ENCODE data around the gene STARD6. TPM values are rescaled to one million over a fixed set of nuclear protein-coding genes. Genes with fewer than 3 reads are reported as not detected.
"Not testable (repeated sequence)": the region's sequence is repeated elsewhere in the genome, so short reads cannot be mapped to it uniquely, and the experiment has no call there.

The STARD6 gene, protein sequence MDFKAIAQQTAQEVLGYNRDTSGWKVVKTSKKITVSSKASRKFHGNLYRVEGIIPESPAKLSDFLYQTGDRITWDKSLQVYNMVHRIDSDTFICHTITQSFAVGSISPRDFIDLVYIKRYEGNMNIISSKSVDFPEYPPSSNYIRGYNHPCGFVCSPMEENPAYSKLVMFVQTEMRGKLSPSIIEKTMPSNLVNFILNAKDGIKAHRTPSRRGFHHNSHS
- not detected for polyA plus RNA-seq (2013, experiment 1 of 2; ENCODE audit: insufficient read length)
- polyA plus RNA-seq (2013, experiment 2 of 2; ENCODE audit: insufficient read length): not detected

DNA sequence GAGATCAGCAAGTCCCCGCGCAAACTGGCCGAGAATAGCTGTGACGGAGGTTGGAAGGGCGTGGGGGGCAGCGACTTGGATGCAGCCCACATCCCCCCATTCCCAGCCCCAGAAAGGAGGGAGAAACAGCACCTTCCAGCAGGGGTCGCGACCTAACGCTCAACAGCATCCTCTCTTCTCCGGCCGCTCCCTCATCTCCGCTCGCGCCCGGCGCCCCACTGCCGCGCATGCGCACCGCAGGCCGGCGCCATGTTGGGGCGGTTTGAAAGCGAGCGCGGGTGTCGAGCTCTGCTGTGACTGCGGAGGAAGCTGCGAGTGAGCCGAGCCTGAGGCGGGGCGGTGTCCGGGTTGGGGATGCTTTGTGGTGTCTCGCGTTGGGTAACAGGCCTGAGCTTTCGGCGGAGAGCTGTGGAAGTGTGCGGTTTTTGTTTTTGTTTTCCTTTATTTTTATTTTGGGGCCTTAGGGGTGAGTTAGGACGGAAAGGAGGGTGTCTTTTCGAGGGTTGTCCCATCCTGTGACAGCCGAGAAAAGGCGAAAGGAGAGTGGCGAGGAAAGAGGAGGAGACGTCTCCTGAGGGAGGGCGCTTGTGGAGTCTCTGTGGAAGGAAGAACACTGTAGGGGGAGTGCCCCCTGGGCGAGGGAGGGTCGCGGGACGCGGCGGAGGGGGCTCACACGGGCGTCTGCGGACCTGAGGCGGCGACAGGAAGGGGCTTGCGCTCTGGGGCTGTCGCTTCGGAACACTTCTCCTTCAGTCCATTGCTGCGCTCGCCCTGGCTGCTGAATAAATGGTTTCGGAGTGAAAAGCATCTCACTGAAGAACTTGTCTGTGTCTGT, at the start of gene STARD6, which contains the start of gene C18orf54:
Gene STARD6, minus strand, starts transcription at position 199 of the 835 bp plus-strand sequence. CDS start 3,285 bp downstream, outside the sequence.
Gene C18orf54, plus strand, starts transcription at position 247 of the 835 bp plus-strand sequence. CDS start 2,667 bp downstream, outside the sequence.
- DNase-seq: peak; percentile 93

DNA sequence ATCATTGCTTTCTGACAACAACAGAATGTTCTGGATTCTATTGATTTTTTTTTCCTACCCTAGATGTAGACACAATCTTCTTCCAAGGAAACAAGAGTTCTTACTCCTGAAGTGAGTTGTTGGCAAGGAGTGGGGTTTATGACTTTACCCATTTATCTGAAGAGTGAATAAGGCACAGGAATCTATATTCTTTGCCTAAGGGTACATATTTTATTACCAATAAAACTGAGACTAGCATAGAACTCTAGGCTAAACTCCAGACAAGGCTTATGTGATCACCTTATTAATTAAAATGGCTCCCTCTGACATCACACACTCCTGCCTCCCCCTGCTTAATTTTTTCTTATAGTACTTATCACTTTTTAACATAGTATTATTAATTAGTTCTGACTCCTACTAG, 47.6 kb upstream of the STARD6 start:
- DNase-seq: no peak

DNA sequence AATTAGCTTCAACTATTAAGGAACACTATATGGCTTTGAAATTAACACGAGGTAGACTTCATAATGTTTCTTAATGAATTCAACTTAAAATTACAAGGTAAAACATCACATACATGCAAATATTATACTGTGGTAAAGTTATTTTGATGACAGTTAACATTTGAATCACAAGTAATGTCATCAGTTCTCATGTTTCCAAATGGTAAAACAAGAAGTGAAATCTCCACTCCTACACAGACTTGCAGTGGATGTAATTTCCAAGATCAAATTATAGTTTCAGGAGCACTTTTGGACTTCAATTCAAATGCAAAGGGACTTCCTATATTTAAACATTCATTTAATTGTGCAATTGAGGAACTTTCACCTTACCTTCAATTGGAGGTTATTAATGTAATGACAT, 39.1 kb upstream of the STARD6 start:
- DNase-seq: no peak

DNA sequence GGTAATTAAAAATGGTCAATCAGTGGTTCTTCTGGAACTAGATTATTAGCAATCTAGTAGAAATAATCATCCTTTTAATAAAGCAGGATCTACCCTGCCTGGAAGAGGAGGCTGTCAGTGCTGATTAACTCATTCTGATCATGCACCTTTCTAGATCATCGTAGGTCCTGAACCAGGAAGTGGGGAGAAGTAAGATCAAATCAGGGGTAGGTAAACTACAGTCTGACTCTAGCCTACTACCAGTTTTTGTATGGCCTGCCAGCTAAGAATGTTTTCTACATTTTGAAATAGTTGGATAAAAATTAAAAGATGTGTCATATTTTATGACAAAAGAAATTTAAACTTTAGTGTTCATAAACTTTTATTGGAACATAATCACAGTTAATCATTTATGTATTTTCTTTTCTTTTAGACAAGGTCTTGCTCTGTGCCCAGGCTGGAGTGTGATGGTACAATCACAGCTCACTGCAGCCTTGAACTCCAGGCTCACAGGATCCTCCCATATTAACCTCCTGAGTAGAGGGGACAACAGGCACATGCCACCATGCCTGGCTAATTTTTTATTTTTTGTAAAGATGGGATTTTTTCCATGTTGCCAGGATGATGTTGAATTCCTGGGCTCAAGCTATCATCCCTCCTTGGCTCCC, 36.1 kb upstream of the STARD6 start:
- no peak for DNase-seq

DNA sequence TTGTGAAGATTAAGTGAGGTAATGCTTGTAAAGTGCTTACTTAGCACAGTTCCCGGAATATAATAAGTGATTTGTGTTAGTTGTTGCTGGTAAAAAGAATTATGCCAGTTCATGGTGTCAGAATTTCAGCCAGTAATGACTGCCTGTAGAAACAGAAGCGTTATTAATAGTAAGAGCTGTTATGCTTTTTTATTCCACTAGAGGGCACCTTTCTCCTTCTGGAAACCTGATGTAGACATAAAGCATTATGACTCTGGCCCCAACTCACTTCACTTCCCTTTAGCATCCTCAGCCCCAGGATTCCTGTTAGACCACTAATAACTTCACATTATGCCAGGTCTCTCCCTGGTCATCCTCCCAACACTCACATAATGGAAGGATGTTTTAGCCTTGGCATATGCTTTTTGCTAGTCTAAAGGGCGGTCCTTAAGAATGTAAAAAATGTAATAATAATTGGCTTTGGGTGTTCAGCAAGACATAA, 34.9 kb upstream of the STARD6 start:
- DNase-seq: peak; percentile 68

DNA sequence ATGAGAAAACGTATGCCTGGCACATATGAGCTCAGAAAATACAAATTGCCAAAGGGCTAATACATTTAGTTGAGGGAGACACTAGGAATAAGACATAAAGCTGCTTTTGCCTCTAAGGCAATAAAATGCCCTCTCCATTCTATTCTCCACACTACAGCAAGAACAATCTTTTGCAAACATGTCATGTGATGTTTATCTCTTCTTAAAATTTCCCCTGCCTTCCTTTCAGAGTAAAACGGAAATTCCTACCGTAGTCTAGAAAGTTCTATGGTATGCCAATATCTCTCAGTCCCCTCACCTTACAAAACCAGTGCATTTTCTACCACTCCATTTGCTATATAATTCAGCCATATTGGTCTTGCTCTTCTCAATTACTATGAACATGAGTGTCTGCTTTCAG, 33.2 kb upstream of the STARD6 start:
- DNase-seq: no peak

DNA sequence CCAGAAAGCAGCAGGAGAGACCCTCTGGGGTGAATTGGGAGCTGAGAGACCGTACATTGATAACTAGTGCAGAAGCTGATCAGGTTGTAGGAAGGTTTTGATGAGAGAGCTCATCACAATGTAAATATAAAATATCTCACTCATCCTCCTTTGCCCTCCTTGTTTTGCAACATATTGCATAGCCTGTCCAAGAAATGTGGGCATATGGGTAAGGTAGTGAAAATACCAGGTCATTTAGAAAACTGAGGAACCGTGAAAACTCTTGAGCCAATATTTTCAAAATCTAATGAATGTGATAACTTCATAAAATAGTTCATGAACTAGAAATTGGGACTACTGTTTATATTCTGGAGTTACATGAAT, 31.5 kb upstream of the STARD6 start:
- DNase-seq: no peak

DNA sequence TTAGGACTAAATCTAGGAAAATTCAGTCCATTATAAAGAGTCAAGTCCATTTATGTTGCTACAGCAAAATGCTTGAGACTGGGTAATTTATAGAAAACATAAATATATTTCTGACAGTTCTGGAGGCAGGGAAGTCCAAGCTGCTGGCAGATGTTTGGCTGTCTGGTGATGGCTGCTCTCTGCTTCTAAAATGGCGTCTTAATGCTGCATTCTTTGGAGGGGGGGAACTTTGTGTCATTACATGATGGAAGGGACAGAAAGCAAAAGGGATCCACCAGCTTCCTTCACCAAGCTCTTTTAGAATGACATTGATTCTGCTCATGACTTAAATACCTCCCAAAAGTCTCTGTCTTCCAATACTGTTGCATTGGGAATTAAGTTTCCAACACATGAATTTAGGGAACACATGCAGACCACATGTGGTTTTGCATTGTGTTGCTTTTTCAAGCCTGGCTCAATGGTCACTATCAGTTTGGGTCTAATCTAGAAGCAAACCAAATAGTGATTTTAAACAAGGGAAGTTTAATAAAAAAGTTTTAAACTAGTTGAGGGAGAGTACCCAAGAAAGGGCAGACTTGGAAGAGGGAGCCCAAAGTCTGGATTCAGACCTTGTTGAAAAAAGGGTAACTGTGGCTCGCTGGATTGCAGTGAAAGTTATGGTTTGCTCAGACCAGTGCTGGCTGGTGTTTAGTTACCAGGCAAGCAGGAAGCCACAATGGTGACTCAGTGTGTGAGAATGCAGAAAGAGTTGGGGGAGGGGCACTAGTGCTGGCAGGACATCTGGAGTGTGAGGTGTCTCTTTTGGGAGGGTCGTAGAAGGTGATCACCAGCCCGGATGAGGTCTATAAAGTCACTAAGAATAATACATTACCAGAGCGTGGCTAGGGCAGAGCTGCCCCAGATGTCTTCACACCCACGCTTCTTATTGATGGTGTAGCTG, 30.8 kb upstream of the STARD6 start:
- DNase-seq: peak; percentile 88

DNA sequence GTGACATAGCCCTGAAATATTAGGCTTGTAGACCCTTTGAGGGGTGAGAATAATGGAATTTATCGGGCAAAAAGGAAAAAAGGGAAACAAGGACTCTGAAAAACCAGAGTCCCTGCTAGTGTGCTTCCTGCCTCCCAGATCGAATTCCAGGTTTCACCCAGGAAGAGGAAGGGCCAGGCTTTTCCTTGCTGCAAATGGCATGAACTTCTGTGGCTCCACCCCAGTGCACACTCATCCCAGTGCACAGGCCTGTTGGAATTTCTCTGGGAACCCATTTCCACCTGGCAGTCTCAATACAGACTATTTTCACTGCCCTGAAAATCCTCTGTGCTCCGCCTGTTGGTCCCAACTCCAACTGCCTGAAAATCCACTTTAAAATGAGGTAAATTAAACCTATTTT, 30.0 kb upstream of the STARD6 start:
- DNase-seq: peak; percentile 4

DNA sequence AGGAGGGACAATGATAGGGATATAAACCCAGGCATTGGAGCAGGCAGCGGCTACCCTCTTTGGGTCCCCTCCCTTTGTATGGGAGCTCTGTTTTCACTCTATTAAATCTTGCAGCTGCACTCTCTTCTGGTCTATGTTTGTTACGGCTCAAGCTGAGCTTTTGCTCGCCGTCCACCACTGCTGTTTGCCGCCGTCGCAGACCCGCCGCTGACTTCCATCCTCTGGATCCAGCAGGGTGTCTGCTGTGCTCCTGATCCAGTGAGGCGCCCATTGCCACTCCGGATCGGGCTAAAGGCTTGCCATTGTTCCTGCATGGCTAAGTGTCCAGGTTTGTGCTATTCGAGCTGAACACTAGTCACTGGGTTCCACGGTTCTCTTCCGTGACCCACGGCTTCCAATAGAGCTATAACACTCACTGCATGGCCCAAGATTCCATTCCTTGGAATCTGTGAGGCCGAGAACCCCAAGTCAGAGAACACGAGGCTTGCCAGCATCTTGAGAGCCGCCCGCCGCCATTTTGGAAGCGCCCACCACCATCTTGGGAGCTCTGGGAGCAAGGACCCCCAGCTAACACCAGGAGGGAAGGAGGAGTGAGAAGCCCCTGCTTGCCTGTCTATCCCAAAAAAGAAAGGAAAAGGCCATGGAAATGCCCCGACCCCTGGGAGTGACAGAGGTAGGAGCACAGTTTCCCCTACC, 29.3 kb upstream of the STARD6 start:
- DNase-seq: not testable (repeated sequence)

DNA sequence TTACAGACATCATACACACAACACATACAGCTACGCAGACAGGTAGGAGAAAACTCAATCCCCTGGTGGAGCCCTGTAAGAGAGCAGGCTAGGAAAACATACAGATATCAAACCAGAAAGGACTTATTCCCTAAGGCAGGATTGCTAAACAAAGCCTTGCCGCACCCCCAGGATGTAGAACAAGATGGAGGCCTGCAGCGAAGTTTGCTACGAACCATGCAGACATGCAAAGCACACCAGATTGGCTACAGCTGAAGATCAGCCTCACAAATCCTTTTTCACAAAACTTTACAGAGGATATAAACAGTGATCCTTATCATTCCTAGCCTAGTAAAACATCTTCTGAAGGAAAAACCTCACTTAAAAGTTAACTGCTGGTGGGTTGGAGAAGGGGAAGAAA, 28.4 kb upstream of the STARD6 start:
- no peak for DNase-seq

DNA sequence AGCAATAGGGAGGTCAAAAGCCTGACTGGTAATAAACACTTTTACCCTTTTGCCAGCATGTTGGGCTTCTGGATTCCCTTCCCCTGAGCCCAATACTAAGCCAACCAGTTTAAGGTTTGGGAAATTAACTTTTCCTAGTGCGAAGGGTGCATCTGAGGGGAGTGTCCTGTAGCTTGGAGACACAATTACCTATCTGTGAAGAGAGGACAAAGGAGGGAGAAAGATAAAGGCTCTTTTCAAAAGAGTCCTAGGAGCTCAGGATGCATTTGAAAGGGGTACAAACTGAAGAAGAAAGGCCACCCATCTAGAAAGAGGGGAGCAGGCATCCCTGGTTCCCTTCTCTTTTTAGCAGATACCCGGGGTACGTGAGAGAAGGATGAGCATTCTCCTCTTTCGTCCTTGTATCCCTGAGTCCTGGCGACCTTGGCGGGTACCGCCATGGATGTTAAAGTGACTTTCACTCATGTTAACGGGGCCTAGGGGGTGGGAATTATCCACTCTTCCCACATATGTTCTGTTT, 25.1 kb upstream of the STARD6 start:
- DNase-seq: no peak

DNA sequence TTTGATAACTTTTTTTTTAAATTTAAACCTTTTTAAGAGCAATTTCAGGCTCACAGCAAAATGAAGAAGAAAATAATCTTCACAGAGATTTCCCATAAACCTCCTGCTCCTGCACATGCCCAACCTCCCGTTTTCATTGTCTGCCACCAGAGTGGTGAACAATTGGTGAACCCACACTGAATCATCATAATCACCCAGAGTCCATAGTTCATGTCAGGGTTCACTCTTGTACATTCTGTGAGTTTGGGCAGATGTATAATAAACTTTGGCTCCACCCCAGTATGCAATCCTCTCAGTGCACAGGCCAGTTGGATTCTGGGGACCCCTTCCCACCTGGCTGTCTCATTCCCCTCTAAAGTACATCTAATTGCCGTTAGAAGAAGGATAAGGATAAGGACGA, 24.4 kb upstream of the STARD6 start:
- no peak for DNase-seq

DNA sequence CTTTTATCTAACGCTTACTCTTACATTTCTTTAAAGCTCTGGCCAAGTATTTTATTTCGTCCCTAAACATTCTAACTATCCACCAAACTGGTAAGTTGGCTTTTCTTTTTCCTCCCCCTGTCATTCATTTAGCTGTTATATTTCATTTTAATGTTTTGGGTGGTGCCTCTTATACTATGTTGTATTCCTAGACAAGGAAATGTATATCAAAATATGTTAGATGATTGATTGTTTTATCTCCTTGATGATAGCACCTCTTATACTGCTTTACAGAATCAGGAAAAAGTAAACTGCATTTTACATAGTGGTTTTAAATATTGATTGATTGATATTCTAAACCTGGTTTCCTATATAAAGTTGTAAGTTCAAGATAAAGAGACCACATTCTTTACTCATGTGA, 24.0 kb upstream of the STARD6 start:
- no peak for DNase-seq

DNA sequence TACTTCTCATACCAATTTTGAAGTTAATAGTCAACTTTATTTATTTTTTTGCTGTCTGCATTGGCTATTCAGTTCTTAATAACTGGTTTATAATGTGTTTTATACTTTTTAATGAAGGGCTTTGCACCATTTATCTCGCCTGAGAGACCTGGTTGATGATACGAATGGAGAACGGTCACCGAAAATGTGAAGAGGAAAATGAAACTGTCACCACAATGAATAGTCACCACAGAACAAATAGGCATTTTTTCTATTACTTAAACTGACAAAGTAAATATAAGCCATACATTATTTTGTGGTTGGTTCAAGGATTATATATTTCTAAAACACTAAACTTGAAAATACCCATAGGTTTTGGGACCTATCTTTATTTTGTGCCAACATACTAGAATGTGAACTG, 20.4 kb upstream of the STARD6 start:
- DNase-seq: no peak

DNA sequence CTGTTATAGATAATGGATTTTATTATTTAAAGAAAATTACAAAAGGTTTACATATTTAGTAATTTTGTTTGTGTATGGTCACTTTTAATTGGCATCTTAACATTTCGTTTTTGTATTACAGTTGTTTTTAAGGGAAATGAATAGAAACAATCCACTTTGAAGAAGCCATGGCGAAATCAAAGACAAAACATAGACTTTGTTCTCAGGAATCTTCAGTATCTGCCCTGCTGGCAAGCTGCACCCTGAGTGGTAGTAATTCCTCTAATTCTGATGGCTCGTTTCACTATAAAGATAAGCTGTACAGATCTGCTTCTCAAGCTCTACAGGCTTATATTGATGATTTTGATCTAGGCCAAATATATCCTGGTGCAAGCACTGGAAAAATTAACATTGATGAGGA, 2.7 kb upstream of the STARD6 start:
- DNase-seq: peak; percentile 13

DNA sequence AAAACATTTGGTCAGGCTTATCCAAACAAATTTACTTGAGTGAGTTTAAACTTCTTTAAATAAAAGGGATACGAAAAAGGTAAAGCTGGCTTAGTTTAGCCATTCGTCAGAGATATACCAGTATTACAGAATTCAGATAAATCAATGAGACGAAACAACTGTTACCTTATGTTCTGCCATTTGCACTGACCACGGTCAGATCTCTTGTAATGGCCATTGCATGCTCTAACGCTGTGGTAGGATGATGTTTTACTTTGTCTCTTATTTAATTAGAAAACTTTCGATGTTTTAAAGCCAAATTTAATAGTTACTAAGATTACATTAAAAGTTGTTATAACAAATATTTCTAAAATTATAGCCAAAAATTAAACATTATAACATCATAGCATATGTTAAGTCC, 1.6 kb upstream of the STARD6 start:
- DNase-seq: peak; percentile 1

DNA sequence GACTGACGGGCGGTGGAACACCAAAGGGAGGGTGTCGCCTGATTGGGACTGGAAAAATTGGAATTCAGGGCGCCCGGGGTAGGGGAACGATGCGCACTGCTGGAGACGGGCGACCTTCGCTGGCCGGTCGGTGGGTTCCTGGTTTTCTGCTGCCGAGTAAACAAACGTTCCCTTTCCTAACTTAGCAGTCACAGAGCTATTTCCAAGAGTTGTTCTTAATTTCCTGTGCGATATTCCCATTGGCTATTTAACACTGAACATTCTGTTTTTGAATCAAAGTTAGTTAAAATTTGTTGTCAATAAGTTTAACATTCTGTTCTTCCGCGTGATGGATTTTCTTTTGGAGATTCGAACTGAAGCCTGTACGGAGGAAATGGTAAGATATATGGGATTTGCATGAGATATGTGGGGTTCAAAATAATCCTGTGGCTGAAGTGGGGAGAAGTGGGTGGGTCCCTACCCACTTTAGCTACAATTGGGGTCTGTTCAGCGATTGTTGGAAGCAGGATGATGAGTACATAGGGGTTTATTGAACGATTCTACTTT, 910 bp upstream of the STARD6 start:
- peak; percentile 6 for DNase-seq

DNA sequence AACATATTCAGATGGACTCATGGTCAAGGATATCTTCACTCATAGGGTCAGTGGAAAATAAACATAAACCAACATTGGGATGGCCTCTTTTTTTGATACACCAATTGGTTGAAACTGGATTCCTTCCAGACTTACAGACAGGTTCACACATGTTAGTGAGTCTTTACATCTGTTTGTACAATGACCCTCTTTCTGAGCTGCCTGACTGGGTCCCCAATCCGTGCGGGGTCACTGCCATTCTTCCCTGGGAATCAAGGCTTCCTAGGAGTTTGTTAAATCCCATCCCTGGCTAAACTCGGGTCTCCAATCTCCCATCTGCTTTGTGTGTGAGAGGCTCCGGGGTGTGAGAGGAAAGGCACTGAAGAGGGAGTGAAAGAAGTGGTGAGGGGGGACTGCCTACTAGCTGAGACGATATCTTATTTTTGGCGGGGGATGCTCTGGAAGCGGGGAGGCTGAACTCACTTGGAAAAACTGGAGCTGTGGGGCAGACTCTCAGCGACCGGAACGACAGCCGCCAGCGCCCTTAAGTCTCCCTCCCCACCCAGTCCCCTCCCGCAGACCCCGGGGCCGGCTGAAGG, 487 bp downstream of the STARD6 start:
- DNase-seq: no peak

DNA sequence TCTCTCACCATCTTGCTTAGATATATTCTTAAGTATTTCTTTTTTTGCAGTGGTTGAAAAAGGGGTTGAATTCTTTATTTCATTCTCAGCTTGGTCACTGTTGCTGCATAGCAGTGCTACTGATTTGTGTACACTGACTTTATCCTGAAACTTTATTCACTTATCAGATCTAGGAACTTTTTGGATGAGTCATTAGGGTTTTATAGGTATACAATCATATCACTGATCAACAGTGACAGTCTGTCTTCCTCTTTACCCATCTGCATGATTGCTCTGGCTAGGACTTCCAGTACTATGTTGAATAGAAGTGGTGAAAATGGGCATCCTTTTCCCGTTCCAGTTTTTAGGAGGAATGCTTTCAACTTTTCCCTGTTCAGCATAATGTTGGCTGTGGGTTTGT, 6.5 kb downstream of the STARD6 start:
- no peak for DNase-seq

DNA sequence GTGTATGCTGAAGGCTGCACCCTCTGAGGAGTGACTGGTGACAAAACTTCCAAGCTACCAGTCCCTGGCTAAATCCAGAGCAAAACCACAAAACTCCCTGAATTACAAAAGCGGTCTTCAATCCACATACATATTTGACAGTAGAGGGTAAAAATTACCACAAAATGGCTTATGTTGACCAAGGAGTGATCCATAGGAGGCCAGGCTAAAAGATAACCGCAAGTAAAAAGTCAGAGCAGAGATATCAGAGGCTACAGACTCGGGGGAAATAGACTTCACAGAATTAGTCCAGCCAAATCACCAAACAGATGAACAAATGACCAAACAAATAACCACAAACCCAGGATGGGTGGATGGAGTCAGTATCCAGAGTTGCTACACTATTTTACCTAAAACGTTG, 19.4 kb downstream of the STARD6 start:
- no peak for DNase-seq
